Gastrocnemius medialis (tissue), 4 donors: ENCODE measurements around the gene WEE1.

ENCODE experiments used
- POLR2A ChIP-seq, 2 donors: fragments of 450-650 bp; IDR thresholded peaks; one replicate each; pipeline ENCODE4 v1.6.1; 2017; ENCODE audit warnings: antibody characterized with exemption in 2 of 2, mild to moderate bottlenecking in 2 of 2, moderate library complexity in 2 of 2
- TF ChIP-seq, protein P1 (sequence below), 5 experiments: fragments of 450-650 bp in 3 of 5; fragments of 200-600 bp in 2 of 5; sonication (generic) in 2 of 5; IDR thresholded peaks in 4 of 5; conservative IDR thresholded peaks in 1 of 5; 1 replicate in 4 of 5; 2 replicates in 1 of 5; pipeline ENCODE4 v1.5.1; 2016 to 2019; ENCODE audit warnings: antibody characterized with exemption in 5 of 5, mild to moderate bottlenecking in 3 of 5, moderate library complexity in 3 of 5

GRCh38 chr11:9576701-9577381 lies 3.4 kb downstream of the WEE1 start:
- TF ChIP-seq, protein P1, sequence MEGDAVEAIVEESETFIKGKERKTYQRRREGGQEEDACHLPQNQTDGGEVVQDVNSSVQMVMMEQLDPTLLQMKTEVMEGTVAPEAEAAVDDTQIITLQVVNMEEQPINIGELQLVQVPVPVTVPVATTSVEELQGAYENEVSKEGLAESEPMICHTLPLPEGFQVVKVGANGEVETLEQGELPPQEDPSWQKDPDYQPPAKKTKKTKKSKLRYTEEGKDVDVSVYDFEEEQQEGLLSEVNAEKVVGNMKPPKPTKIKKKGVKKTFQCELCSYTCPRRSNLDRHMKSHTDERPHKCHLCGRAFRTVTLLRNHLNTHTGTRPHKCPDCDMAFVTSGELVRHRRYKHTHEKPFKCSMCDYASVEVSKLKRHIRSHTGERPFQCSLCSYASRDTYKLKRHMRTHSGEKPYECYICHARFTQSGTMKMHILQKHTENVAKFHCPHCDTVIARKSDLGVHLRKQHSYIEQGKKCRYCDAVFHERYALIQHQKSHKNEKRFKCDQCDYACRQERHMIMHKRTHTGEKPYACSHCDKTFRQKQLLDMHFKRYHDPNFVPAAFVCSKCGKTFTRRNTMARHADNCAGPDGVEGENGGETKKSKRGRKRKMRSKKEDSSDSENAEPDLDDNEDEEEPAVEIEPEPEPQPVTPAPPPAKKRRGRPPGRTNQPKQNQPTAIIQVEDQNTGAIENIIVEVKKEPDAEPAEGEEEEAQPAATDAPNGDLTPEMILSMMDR (IDR thresholded peaks at IDR 0.05 in 4 of 5, conservative IDR thresholded peaks at IDR 0.05 in 1 of 5): no peak
- no peak for TF ChIP-seq POLR2A (IDR thresholded peaks at IDR 0.05)
